ENCODE data around the gene TSSK1B.

The TSSK1B gene

DNA sequence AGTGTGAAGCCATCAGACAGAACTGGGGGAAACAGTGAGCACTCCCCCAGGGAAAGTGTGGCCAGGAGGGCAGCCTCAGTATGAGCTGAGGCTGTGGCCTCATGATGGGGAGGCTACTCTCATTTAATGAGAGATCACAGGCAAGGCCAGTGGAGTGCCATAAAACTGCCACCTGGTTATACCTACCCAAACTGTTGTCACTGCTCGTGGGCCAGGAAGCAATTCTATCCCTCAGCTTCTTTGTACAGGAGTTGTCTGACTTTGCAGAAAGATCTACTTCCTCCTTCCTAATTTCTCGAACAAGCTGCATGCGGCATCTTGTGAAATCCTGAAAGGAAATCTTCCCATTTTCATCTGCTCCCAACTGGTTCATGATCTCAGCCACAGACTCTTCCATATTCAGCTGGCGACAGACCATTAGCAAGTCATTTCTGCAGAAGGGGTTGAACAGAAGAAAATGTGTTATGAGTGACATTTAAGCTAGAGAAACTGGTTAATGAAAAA lies 50.0 kb downstream of the TSSK1B start:
- TF ChIP-seq, protein P1, sequence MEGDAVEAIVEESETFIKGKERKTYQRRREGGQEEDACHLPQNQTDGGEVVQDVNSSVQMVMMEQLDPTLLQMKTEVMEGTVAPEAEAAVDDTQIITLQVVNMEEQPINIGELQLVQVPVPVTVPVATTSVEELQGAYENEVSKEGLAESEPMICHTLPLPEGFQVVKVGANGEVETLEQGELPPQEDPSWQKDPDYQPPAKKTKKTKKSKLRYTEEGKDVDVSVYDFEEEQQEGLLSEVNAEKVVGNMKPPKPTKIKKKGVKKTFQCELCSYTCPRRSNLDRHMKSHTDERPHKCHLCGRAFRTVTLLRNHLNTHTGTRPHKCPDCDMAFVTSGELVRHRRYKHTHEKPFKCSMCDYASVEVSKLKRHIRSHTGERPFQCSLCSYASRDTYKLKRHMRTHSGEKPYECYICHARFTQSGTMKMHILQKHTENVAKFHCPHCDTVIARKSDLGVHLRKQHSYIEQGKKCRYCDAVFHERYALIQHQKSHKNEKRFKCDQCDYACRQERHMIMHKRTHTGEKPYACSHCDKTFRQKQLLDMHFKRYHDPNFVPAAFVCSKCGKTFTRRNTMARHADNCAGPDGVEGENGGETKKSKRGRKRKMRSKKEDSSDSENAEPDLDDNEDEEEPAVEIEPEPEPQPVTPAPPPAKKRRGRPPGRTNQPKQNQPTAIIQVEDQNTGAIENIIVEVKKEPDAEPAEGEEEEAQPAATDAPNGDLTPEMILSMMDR (conservative IDR thresholded peaks at IDR 0.05; ENCODE audit: low read depth, low read length): no peak
- H3K4me3 ChIP-seq (ENCODE audit: low read depth, low read length): no peak overlapping the region
- DNase-seq (ENCODE audit: low read depth): no peak

- no peak overlapping the region for H3K4me3 ChIP-seq (ENCODE audit: low read depth, low read length)
- DNase-seq (ENCODE audit: low read depth): peak; percentile 16
- TF ChIP-seq, protein P1 (conservative IDR thresholded peaks at IDR 0.05; ENCODE audit: low read depth, low read length): no peak
Measured at GRCh38 chr5:113382731-113383130, 52.1 kb downstream of the TSSK1B start.
